SK-N-SH treated with all-trans-retinoic acid at 6 μM for 48 hours (cell line): ENCODE data around the gene PCMTD2.

Source experiments
- POU6F1 ChIP-seq: fragments of 250-450 bp; sonication (Bioruptor Pico); IDR thresholded peaks from 2 replicates; pipeline ENCODE4 v1.8.0; 2021; ENCODE audit warnings: low read depth, mild to moderate bottlenecking, moderate library complexity, borderline replicate concordance
- SNAI2 ChIP-seq: fragments of 250-450 bp; sonication (Bioruptor Pico); IDR thresholded peaks from 2 replicates; pipeline ENCODE4 v1.5.0; 2020; ENCODE audit warnings: mild to moderate bottlenecking, moderate library complexity
- ZFP3 ChIP-seq: fragments of 250-450 bp; sonication (Bioruptor Pico); IDR thresholded peaks from 2 replicates; pipeline ENCODE4 v1.5.0; 2020; ENCODE audit warnings: mild to moderate bottlenecking, moderate library complexity

GRCh38 chr20:64253000-64253383 lies 2.6 kb upstream of the PCMTD2 start:
- TF ChIP-seq ZFP3 (CRISPR knock-in tag) (no peak), POU6F1 (CRISPR knock-in tag) (no peak), SNAI2 (CRISPR knock-in tag) (no peak)
